IMR-90 (cell line): ENCODE data around the gene HMCN1. TPM values are rescaled to one million over a fixed set of nuclear protein-coding genes. Genes with fewer than 3 reads are reported as not detected.

Experiments used
- ATAC-seq: fragments of 200-7000 bp; cut with Tn5 transposase; 2 replicates; pipeline ENCODE4 v1.9.1; 2020; ENCODE audit warnings: low read depth, mild to moderate bottlenecking, moderate library complexity
- BruUV-seq: library from RNA; stranded (reverse); fragments of 400-500 nt; replicated peaks from 2 replicates; lab custom pipeline; 2021; lab: Mats Ljungman, UMichigan
- CTCF ChIA-PET: fragments of 300-600 bp; formaldehyde crosslinking; extraction: SDS; loops from one replicate; lab custom pipeline; 2021; ENCODE audit warnings: antibody characterized with exemption; lab: Yijun Ruan, JAX
- POLR2A ChIA-PET: fragments of 300-600 bp; sonication (Branson Sonifier 250); formaldehyde crosslinking; loops from one replicate; lab custom pipeline; 2022; ENCODE audit warnings: antibody characterized with exemption; ENCODE audit not compliant: unreplicated experiment; lab: Charles Lee
- DNase-seq: peaks from one replicate; pipeline ENCODE4 v3.0.0; 2013
- H2AFZ ChIP-seq: replicated peaks from 2 replicates; pipeline ENCODE3; 2013; ENCODE audit warnings: low read length, mild to moderate bottlenecking; ENCODE audit not compliant: poor library complexity
- H2AK5ac ChIP-seq: 2 replicates; pipeline ENCODE4 v1.6.1; 2013; ENCODE audit warnings: low read depth, low read length, inconsistent platforms
- H2AK9ac ChIP-seq: replicated peaks from 2 replicates; pipeline ENCODE3; 2013; ENCODE audit warnings: mild to moderate bottlenecking, low read depth, low read length, moderate library complexity; ENCODE audit not compliant: poor library complexity
- H2BK120ac ChIP-seq: 2 replicates; pipeline ENCODE4 v1.6.1; 2013; ENCODE audit warnings: low read depth, low read length, inconsistent platforms
- H2BK15ac ChIP-seq: 3 replicates; pipeline ENCODE4 v1.6.1; 2013; ENCODE audit warnings: low read depth, low read length, inconsistent platforms
- H2BK20ac ChIP-seq: 2 replicates; pipeline ENCODE4 v1.6.1; 2013; ENCODE audit warnings: low read depth, mild to moderate bottlenecking, inconsistent platforms, low read length, moderate library complexity
- H2BK5ac ChIP-seq: 2 replicates; pipeline ENCODE4 v1.6.1; 2013; ENCODE audit warnings: mild to moderate bottlenecking, low read depth, low read length, inconsistent platforms; ENCODE audit not compliant: poor library complexity, severe bottlenecking
- H3K14ac ChIP-seq: replicated peaks from 2 replicates; pipeline ENCODE4 v1.6.1; 2013; ENCODE audit warnings: low read depth, low read length, inconsistent platforms
- H3K18ac ChIP-seq: 2 replicates; pipeline ENCODE4 v1.6.1; 2013; ENCODE audit warnings: low read depth, low read length, control low read depth
- H3K23ac ChIP-seq: 2 replicates; pipeline ENCODE4 v1.6.1; 2013; ENCODE audit warnings: low read depth, low read length, inconsistent platforms
- H3K27ac ChIP-seq: 2 replicates; pipeline ENCODE4 v1.5.1; 2013; ENCODE audit warnings: mild to moderate bottlenecking, control low read depth, low read length; ENCODE audit not compliant: insufficient read depth
- H3K27me3 ChIP-seq: 2 replicates; pipeline ENCODE4 v1.6.1; 2013; ENCODE audit warnings: low read length; ENCODE audit not compliant: control insufficient read depth, insufficient read depth
- H3K36me3 ChIP-seq: 2 replicates; pipeline ENCODE4 v1.6.1; 2013; ENCODE audit warnings: low read length, mixed read lengths; ENCODE audit not compliant: control insufficient read depth, insufficient read depth
- H3K4ac ChIP-seq: 2 replicates; pipeline ENCODE4 v1.6.1; 2013; ENCODE audit warnings: low read depth, low read length, inconsistent platforms
- H3K4me1 ChIP-seq: 2 replicates; pipeline ENCODE4 v1.6.1; 2013; ENCODE audit warnings: low read length, mixed read lengths; ENCODE audit not compliant: control insufficient read depth, insufficient read depth
- H3K4me2 ChIP-seq: 2 replicates; pipeline ENCODE4 v1.6.1; 2013; ENCODE audit warnings: low read depth, mild to moderate bottlenecking, control low read depth, low read length, moderate library complexity
- H3K4me3 ChIP-seq: 2 replicates; pipeline ENCODE4 v1.5.1; 2013; ENCODE audit warnings: low read depth, mild to moderate bottlenecking, control low read depth, low read length, moderate library complexity; ENCODE audit not compliant: insufficient read depth
- H3K56ac ChIP-seq: 2 replicates; pipeline ENCODE4 v1.6.1; 2013; ENCODE audit warnings: low read length, inconsistent platforms; ENCODE audit not compliant: insufficient read depth; ENCODE audit errors: extremely low read depth
- H3K79me1 ChIP-seq, 2 experiments: 2 replicates each; pipeline ENCODE4 v1.6.1; 2013; ENCODE audit warnings: low read length in 2 of 2, inconsistent platforms in 1 of 2, low read depth in 1 of 2
- H3K9ac ChIP-seq: 2 replicates; pipeline ENCODE4 v1.6.1; 2013; ENCODE audit warnings: low read depth, low read length, control low read depth
- H3K9me1 ChIP-seq: 2 replicates; pipeline ENCODE4 v1.6.1; 2013; ENCODE audit warnings: low read length, inconsistent platforms; ENCODE audit not compliant: insufficient read depth
- H3K9me3 ChIP-seq: 2 replicates; pipeline ENCODE4 v1.6.1; 2013; ENCODE audit warnings: low read length; ENCODE audit not compliant: control insufficient read depth, insufficient read depth
- H4K20me1 ChIP-seq: 2 replicates; pipeline ENCODE4 v1.6.1; 2013; ENCODE audit warnings: low read length, inconsistent platforms; ENCODE audit not compliant: insufficient read depth
- H4K5ac ChIP-seq: 2 replicates; pipeline ENCODE4 v1.6.1; 2013; ENCODE audit warnings: mild to moderate bottlenecking, low read depth, low read length, control low read depth
- H4K8ac ChIP-seq, 2 experiments: 2 replicates each; pipeline ENCODE4 v1.6.1; 2013; ENCODE audit warnings: low read depth in 2 of 2, low read length in 2 of 2, control low read depth in 1 of 2, inconsistent platforms in 1 of 2
- H4K91ac ChIP-seq: 2 replicates; pipeline ENCODE4 v1.6.1; 2013; ENCODE audit warnings: low read depth, low read length, inconsistent platforms; ENCODE audit not compliant: insufficient read depth
- CEBPB ChIP-seq: IDR thresholded peaks from 2 replicates; pipeline ENCODE4 v1.6.1; 2012; ENCODE audit warnings: low read depth, low read length, improper control_type of control experiment
- MAZ ChIP-seq: IDR thresholded peaks from 2 replicates; pipeline ENCODE4 v1.6.1; 2012; ENCODE audit warnings: low read depth, mild to moderate bottlenecking, low read length, improper control_type of control experiment, moderate library complexity, borderline replicate concordance
- NFE2L2 ChIP-seq: fragments of 150-350 bp; IDR thresholded peaks from 2 replicates; pipeline ENCODE4 v1.6.1; 2016; ENCODE audit warnings: low read depth, mild to moderate bottlenecking, low read length
- WGBS, 2 experiments: methylation state at CpG; one replicate each; pipeline versions ENCODE4 v1.1.5 to v1.1.7; 2013; ENCODE audit warnings: missing lambda C conversion rate in 2 of 2; ENCODE audit not compliant: insufficient read length in 1 of 2; ENCODE audit errors: extremely low coverage in 2 of 2; 5-methylcytosine and 5-hydroxymethylcytosine counted together
- dilution Hi-C: fragments of 300-500 bp; cut with HindIII; formaldehyde crosslinking; loops from one replicate; pipeline ENCODE4 v1.14.3; 2018; ENCODE audit warnings: low sequenced_read_pairs; ENCODE audit not compliant: unreplicated experiment
- in situ Hi-C: fragments of 300-500 bp; cut with MboI; formaldehyde crosslinking; loops from 3 replicates; pipeline ENCODE4 v1.14.3; 2019; ENCODE audit warnings: low sequenced_read_pairs, inconsistent platforms, mixed read lengths
- intact Hi-C: fragments of 100-400 bp; cut with micrococcal nuclease; formaldehyde crosslinking; loops from 2 replicates; pipeline ENCODE4 v1.10.0; 2022
- polyA plus RNA-seq, 3 experiments: library from polyadenylated mRNA; depleted of rRNA; stranded (reverse); fragments of >200 nt; gene quantifications; 2 replicates each; pipeline ENCODE4 v1.2.3, GENCODE V29; 2012; ENCODE audit warnings: low replicate concordance in 1 of 3
- total RNA-seq: library from RNA; depleted of rRNA; stranded (reverse); fragments of >200 nt; gene quantifications from 2 replicates; pipeline ENCODE4 v1.2.3, GENCODE V29; 2012

The HMCN1 gene
- total and polyA plus RNA-seq, 2 of the 4 experiments (the other 2 are of a cell fraction), result 6.1 to 11.7 TPM

- no peak overlapping the region for H3K4me3 ChIP-seq
- no peak overlapping the region for H2BK20ac ChIP-seq
- H3K14ac ChIP-seq, result no peak overlapping the region
- H2AK5ac ChIP-seq, result no peak overlapping the region
- dilution Hi-C loops, result no loop called here
- peaks cover 2% of the 10 kb centered on the region; the same call in 1 of the 2 replicates for H3K9me3 ChIP-seq
- no peak overlapping the region for H3K56ac ChIP-seq
- no peak overlapping the region for H2AFZ ChIP-seq
- no peak overlapping the region for H3K27ac ChIP-seq
- no peak overlapping the region for H4K91ac ChIP-seq
- TF ChIP-seq MAZ (no peak), CEBPB (peak; percentile 24; the same call in 1 of the 2 replicates), NFE2L2 (no peak)
- no peak overlapping the region for H3K4ac ChIP-seq
- ATAC-seq (peak; percentile 29; the same call in 1 of the 2 replicates), DNase-seq (peak; percentile 81)
- no peaks in the 10 kb centered on the region for H3K79me1 ChIP-seq
- H4K20me1 ChIP-seq, result no peaks in the 10 kb centered on the region
- no peak overlapping the region for H2BK120ac ChIP-seq
- 0 out of 2 replicates have a peak, but pooled peaks cover 2% of the 10 kb centered on the region for H3K4me1 ChIP-seq
- intact Hi-C loops, result no loop called here
- no peaks in the 10 kb centered on the region; the same call in 1 of the 2 replicates for H3K9me1 ChIP-seq
- no TSS peak for BruUV-seq
- no CpG with 5 or more reads among the region's 1 CpG for WGBS, 2 experiments
- no peaks in the 10 kb centered on the region for H3K27me3 ChIP-seq
- no peak overlapping the region for H2BK15ac ChIP-seq
- H2BK5ac ChIP-seq, result no peak overlapping the region
- H2AK9ac ChIP-seq, result no peak overlapping the region
- H3K4me2 ChIP-seq, result peak overlapping the region; percentile 27; the same call in 1 of the 2 replicates
- POLR2A ChIA-PET, result no interaction called here
- H3K18ac ChIP-seq, result no peak overlapping the region
- H3K23ac ChIP-seq, result no peak overlapping the region
- H4K8ac ChIP-seq, result no peak overlapping the region
- CTCF ChIA-PET, result no interaction called here
- no peak overlapping the region for H4K5ac ChIP-seq
- no peak overlapping the region for H3K9ac ChIP-seq
- no peaks in the 10 kb centered on the region for H3K36me3 ChIP-seq
- in situ Hi-C loops, result no loop called here
Observed at GRCh38 chr1:185795181-185795580, 61.0 kb downstream of the HMCN1 start.
